ENCODE measurements around the gene CCDC71.

CCDC71 gene

GRCh38 chr3:49122451-49122850 lies 43.7 kb downstream of the CCDC71 start:
- H3K4me3 ChIP-seq (ENCODE audit: low read depth in 1 of 2, low read length in 2 of 2) = no peak overlapping the region
- H3K4me1 ChIP-seq (ENCODE audit: insufficient read depth, low read length) = peaks cover 23% of the 10 kb centered on the region
- no peak overlapping the region for H3K4me2 ChIP-seq (ENCODE audit: insufficient read depth, low read length)
- DNase-seq (no peak), ATAC-seq (ENCODE audit: insufficient read depth, low read depth) (no peak)
- TF ChIP-seq CTCF (IDR thresholded peaks at IDR 0.05; ENCODE audit: borderline replicate concordance, extremely low read depth, low read length, poor library complexity, severe bottlenecking) (no peak), EZH2 (IDR thresholded peaks at IDR 0.05; ENCODE audit: borderline replicate concordance, low read depth, low read length, severe bottlenecking) (no peak)
- H4K20me1 ChIP-seq (ENCODE audit: insufficient read depth, low read length) = peaks cover 6% of the 10 kb centered on the region; the same call in 1 of the 2 replicates
- H2AFZ ChIP-seq (ENCODE audit: low read depth, low read length) = no peak overlapping the region
- H3K27ac ChIP-seq (ENCODE audit: low read length) = no peak overlapping the region
- H3K36me3 ChIP-seq (ENCODE audit: insufficient read depth, low read length) = peaks cover 31% of the 10 kb centered on the region
- no peaks in the 10 kb centered on the region for H3K27me3 ChIP-seq (ENCODE audit: insufficient read depth, low read length, poor library complexity)
- H3K9ac ChIP-seq (ENCODE audit: low read depth, low read length) = no peak overlapping the region
- H3K9me3 ChIP-seq (ENCODE audit: insufficient read depth, low read length, severe bottlenecking) = no peaks in the 10 kb centered on the region
- H3K79me2 ChIP-seq (ENCODE audit: insufficient read depth, low read length) = peaks cover 19% of the 10 kb centered on the region

- Histone ChIP-seq H3K4me3 (ENCODE audit: low read depth in 1 of 2, low read length in 2 of 2) (no peak overlapping the region), H3K79me2 (ENCODE audit: insufficient read depth, low read length) (peaks cover 19% of the 10 kb centered on the region), H3K9ac (ENCODE audit: low read depth, low read length) (no peak overlapping the region), H3K4me2 (ENCODE audit: insufficient read depth, low read length) (no peak overlapping the region), H3K27ac (ENCODE audit: low read length) (no peak overlapping the region), H3K9me3 (ENCODE audit: insufficient read depth, low read length, severe bottlenecking) (no peaks in the 10 kb centered on the region), H3K4me1 (ENCODE audit: insufficient read depth, low read length) (peaks cover 23% of the 10 kb centered on the region), H3K36me3 (ENCODE audit: insufficient read depth, low read length) (peaks cover 35% of the 10 kb centered on the region), H4K20me1 (ENCODE audit: insufficient read depth, low read length) (peaks cover 6% of the 10 kb centered on the region; the same call in 1 of the 2 replicates), H3K27me3 (ENCODE audit: insufficient read depth, low read length, poor library complexity) (no peaks in the 10 kb centered on the region), H2AFZ (ENCODE audit: low read depth, low read length) (no peak overlapping the region)
- no peak for DNase-seq
- ATAC-seq (ENCODE audit: insufficient read depth, low read depth) = no peak
- TF ChIP-seq CTCF (IDR thresholded peaks at IDR 0.05; ENCODE audit: borderline replicate concordance, extremely low read depth, low read length, poor library complexity, severe bottlenecking) = no peak
- no peak for TF ChIP-seq EZH2 (IDR thresholded peaks at IDR 0.05; ENCODE audit: borderline replicate concordance, low read depth, low read length, severe bottlenecking)
These were observed 44.1 kb downstream of the CCDC71 start for GRCh38 chr3:49122022-49122421.

- Histone ChIP-seq H3K4me1 (ENCODE audit: insufficient read depth, low read length) (peaks cover 23% of the 10 kb centered on the region), H3K27me3 (ENCODE audit: insufficient read depth, low read length, poor library complexity) (no peaks in the 10 kb centered on the region), H3K27ac (ENCODE audit: low read length) (peak overlapping the region; percentile 69), H4K20me1 (ENCODE audit: insufficient read depth, low read length) (peaks cover 6% of the 10 kb centered on the region; the same call in 1 of the 2 replicates), H3K9ac (ENCODE audit: low read depth, low read length) (peak overlapping the region; percentile 99), H3K79me2 (ENCODE audit: insufficient read depth, low read length) (peaks cover 19% of the 10 kb centered on the region), H3K4me2 (ENCODE audit: insufficient read depth, low read length) (peak overlapping the region; percentile 97), H3K4me3 (ENCODE audit: low read depth in 1 of 2, low read length in 2 of 2) (peak overlapping the region in 1 of 2 experiments; percentile 100; a peak in 2 of 4 replicates), H2AFZ (ENCODE audit: low read depth, low read length) (peak overlapping the region; percentile 76), H3K9me3 (ENCODE audit: insufficient read depth, low read length, severe bottlenecking) (no peaks in the 10 kb centered on the region), H3K36me3 (ENCODE audit: insufficient read depth, low read length) (peaks cover 43% of the 10 kb centered on the region)
- ATAC-seq (ENCODE audit: insufficient read depth, low read depth) (no peak), DNase-seq (peak; percentile 22)
- TF ChIP-seq EZH2 (IDR thresholded peaks at IDR 0.05; ENCODE audit: borderline replicate concordance, low read depth, low read length, severe bottlenecking) (no peak), CTCF (IDR thresholded peaks at IDR 0.05; ENCODE audit: borderline replicate concordance, extremely low read depth, low read length, poor library complexity, severe bottlenecking) (no peak)
These were observed 44.9 kb downstream of the CCDC71 start for GRCh38 chr3:49121132-49121736.
